Measurements from ENCODE around the gene TMEM181. TPM values are rescaled to one million over a fixed set of nuclear protein-coding genes. Genes with fewer than 3 reads are reported as not detected.

Gene TMEM181
- total RNA-seq, 2 donors from 2014 or later: 21.2 to 21.8 TPM

DNA sequence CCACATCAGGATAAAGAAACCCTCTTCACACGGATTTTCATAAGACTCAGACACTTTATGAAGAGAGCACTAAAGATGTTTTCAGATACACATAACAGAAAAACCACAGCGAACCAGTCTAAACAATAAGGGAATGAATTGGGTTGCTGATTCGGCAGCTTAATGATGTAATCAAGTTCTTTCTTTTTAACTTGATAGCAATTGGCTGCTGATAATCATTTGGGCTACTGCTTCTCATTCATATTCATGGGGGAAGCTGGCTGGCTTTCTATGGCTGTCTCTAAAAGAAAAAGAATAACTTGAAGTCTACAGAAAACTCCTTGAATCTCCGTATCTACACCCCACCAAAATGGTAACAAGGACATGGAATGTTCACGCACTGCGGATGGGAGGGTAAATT lies 20.0 kb upstream of the TMEM181 start:
- TF ChIP-seq, protein P1, sequence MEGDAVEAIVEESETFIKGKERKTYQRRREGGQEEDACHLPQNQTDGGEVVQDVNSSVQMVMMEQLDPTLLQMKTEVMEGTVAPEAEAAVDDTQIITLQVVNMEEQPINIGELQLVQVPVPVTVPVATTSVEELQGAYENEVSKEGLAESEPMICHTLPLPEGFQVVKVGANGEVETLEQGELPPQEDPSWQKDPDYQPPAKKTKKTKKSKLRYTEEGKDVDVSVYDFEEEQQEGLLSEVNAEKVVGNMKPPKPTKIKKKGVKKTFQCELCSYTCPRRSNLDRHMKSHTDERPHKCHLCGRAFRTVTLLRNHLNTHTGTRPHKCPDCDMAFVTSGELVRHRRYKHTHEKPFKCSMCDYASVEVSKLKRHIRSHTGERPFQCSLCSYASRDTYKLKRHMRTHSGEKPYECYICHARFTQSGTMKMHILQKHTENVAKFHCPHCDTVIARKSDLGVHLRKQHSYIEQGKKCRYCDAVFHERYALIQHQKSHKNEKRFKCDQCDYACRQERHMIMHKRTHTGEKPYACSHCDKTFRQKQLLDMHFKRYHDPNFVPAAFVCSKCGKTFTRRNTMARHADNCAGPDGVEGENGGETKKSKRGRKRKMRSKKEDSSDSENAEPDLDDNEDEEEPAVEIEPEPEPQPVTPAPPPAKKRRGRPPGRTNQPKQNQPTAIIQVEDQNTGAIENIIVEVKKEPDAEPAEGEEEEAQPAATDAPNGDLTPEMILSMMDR (conservative IDR thresholded peaks at IDR 0.05): no peak
- Mint-ChIP-seq H3K27me3 (ENCODE audit: insufficient read depth) (peaks cover 24% of the 10 kb centered on the region), H3K9me3 (no peaks in the 10 kb centered on the region), H3K36me3 (ENCODE audit: low read depth) (no peaks in the 10 kb centered on the region), H3K4me3 (no peak overlapping the region), H3K4me1 (no peaks in the 10 kb centered on the region), H3K27ac (no peak overlapping the region)
- no peaks in the 10 kb centered on the region for H3K36me3 ChIP-seq (ENCODE audit: control insufficient read depth, insufficient read depth, low read length)
- no peak overlapping the region for H3K9ac ChIP-seq (ENCODE audit: extremely low read depth, low read length, poor library complexity, severe bottlenecking)
- no peak overlapping the region for H3K4me3 ChIP-seq (ENCODE audit: low read length)
- H3K27me3 ChIP-seq (ENCODE audit: control insufficient read depth, insufficient read depth, low read length, poor library complexity, severe bottlenecking): no peaks in the 10 kb centered on the region
- 90 to 97% methylated on average over 4 to 6 of the region's 6 CpGs for WGBS, 2 experiments (ENCODE audit: insufficient coverage in 1 of 2, insufficient read length in 1 of 2)
- no peak for DNase-seq
- H3K9me3 ChIP-seq (ENCODE audit: control insufficient read depth, low read length): no peaks in the 10 kb centered on the region
- H3K4me1 ChIP-seq (ENCODE audit: control insufficient read depth, insufficient read depth, low read length): no peaks in the 10 kb centered on the region
- H3K27ac ChIP-seq (ENCODE audit: low read depth, low read length): no peak overlapping the region

DNA sequence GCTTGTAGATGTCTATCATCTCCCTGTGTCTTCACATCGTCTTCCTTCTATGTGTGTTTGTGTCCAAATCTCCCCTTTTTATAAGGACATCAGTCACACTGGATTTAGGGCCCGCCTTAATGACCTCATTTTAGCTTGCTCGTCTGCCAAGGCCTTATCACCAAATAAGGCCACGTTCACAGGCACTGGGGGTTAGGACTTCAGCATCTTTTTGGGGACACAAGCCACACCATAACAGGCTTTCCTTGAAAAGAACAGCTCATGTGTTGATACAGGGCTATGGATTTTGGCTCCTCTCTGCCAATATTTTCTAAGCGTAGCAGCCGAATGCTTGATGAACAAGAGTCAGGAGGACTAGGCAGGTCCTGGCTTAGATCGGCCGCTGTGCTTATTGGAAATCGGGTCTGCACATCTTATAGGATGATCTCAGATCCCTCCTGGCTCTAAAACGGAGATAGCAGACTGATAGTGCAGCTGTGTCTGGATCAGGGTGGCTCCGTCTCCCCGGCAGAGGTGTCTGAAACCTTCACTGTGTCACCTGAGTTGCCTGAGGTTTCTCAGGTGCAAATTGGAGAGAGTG lies 16.2 kb upstream of the TMEM181 start:
- no peaks in the 10 kb centered on the region for H3K4me1 Mint-ChIP-seq
- no peaks in the 10 kb centered on the region for H3K27me3 ChIP-seq (ENCODE audit: control insufficient read depth, insufficient read depth, low read length, poor library complexity, severe bottlenecking)
- no peak overlapping the region for H3K4me3 ChIP-seq (ENCODE audit: low read length)
- H3K36me3 Mint-ChIP-seq (ENCODE audit: low read depth): peaks cover 2% of the 10 kb centered on the region
- no peaks in the 10 kb centered on the region for H3K9me3 ChIP-seq (ENCODE audit: control insufficient read depth, low read length)
- no peak overlapping the region for H3K9ac ChIP-seq (ENCODE audit: extremely low read depth, low read length, poor library complexity, severe bottlenecking)
- TF ChIP-seq, protein P1 (conservative IDR thresholded peaks at IDR 0.05): no peak
- 89 to 92% methylated on average over 10 to 12 of the region's 12 CpGs for WGBS, 2 experiments (ENCODE audit: insufficient coverage in 1 of 2, insufficient read length in 1 of 2)
- H3K4me1 ChIP-seq (ENCODE audit: control insufficient read depth, insufficient read depth, low read length): no peaks in the 10 kb centered on the region
- no peak overlapping the region for H3K27ac ChIP-seq (ENCODE audit: low read depth, low read length)
- DNase-seq: no peak
- H3K9me3 Mint-ChIP-seq: no peaks in the 10 kb centered on the region
- peaks cover 11% of the 10 kb centered on the region for H3K27me3 Mint-ChIP-seq (ENCODE audit: insufficient read depth)
- H3K36me3 ChIP-seq (ENCODE audit: control insufficient read depth, insufficient read depth, low read length): no peaks in the 10 kb centered on the region
- no peak overlapping the region for H3K27ac Mint-ChIP-seq
- H3K4me3 Mint-ChIP-seq: no peak overlapping the region

DNA sequence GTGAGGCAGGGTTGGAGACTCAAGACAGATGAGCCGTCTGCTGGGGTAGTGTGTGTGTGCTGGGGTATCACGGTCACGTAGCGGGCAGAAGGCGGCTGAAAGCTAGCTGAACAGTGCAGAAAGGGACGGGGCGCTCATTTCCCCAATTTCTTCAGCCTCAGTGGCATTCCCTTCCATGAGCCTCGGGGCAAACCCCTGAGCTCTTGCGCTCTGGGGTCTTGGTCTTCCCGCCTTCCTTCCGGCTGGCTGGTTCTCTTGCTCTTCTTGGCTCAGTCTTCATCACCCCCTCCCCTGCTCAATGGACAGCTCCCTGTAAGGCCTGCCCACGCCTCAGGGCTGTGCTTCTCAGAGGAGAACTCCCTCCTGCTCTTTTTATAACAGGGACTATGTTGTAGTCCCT lies 15.5 kb upstream of the TMEM181 start:
- Mint-ChIP-seq H3K9me3 (no peaks in the 10 kb centered on the region), H3K36me3 (ENCODE audit: low read depth) (peaks cover 2% of the 10 kb centered on the region), H3K27ac (no peak overlapping the region), H3K4me3 (no peak overlapping the region), H3K4me1 (no peaks in the 10 kb centered on the region), H3K27me3 (ENCODE audit: insufficient read depth) (peaks cover 5% of the 10 kb centered on the region)
- H3K27ac ChIP-seq (ENCODE audit: low read depth, low read length): no peak overlapping the region
- H3K4me1 ChIP-seq (ENCODE audit: control insufficient read depth, insufficient read depth, low read length): no peaks in the 10 kb centered on the region
- 89 to 92% methylated on average over 8 to 12 of the region's 12 CpGs for WGBS, 2 experiments (ENCODE audit: insufficient coverage in 1 of 2, insufficient read length in 1 of 2)
- no peaks in the 10 kb centered on the region for H3K9me3 ChIP-seq (ENCODE audit: control insufficient read depth, low read length)
- no peak overlapping the region for H3K4me3 ChIP-seq (ENCODE audit: low read length)
- no peak for DNase-seq
- no peaks in the 10 kb centered on the region for H3K36me3 ChIP-seq (ENCODE audit: control insufficient read depth, insufficient read depth, low read length)
- no peaks in the 10 kb centered on the region for H3K27me3 ChIP-seq (ENCODE audit: control insufficient read depth, insufficient read depth, low read length, poor library complexity, severe bottlenecking)
- TF ChIP-seq, protein P1 (conservative IDR thresholded peaks at IDR 0.05): no peak
- H3K9ac ChIP-seq (ENCODE audit: extremely low read depth, low read length, poor library complexity, severe bottlenecking): no peak overlapping the region

All from endodermal cell (in vitro differentiated cells).